T-helper 1 cell treated with Interleukin-12 subunit alpha and Interleukin-12 subunit beta and Interleukin-4 antibody, amounts not matched to agents 30 μg/mL and 1 μg/mL, for 36 hours (primary cell): ENCODE measurements around the gene UGT1A5.

ENCODE experiments used
- H3K27ac Mint-ChIP-seq: one replicate; pipeline ENCODE4 v1.8.0; 2021; ENCODE audit warnings: mild to moderate bottlenecking, mixed read lengths
- H3K27me3 Mint-ChIP-seq: one replicate; pipeline ENCODE4 v1.8.0; 2021; ENCODE audit warnings: low read depth, mixed read lengths
- H3K36me3 Mint-ChIP-seq: one replicate; pipeline ENCODE4 v1.8.0; 2021; ENCODE audit warnings: low read depth, mixed read lengths
- H3K4me1 Mint-ChIP-seq: one replicate; pipeline ENCODE4 v1.8.0; 2021; ENCODE audit warnings: low read depth, mixed read lengths
- H3K4me3 Mint-ChIP-seq: one replicate; pipeline ENCODE4 v1.8.0; 2021; ENCODE audit warnings: mild to moderate bottlenecking, moderate library complexity, mixed read lengths
- H3K9me3 Mint-ChIP-seq: one replicate; pipeline ENCODE4 v1.8.0; 2021; ENCODE audit warnings: mixed read lengths

Gene UGT1A5

GRCh38 chr2:233772153-233772552, 59.4 kb downstream of the UGT1A5 start:
- Mint-ChIP-seq H3K9me3 (peaks cover 11% of the 10 kb centered on the region), H3K4me3 (no peak overlapping the region), H3K36me3 (no peaks in the 10 kb centered on the region), H3K4me1 (no peaks in the 10 kb centered on the region), H3K27ac (no peak overlapping the region), H3K27me3 (no peaks in the 10 kb centered on the region)

DNA sequence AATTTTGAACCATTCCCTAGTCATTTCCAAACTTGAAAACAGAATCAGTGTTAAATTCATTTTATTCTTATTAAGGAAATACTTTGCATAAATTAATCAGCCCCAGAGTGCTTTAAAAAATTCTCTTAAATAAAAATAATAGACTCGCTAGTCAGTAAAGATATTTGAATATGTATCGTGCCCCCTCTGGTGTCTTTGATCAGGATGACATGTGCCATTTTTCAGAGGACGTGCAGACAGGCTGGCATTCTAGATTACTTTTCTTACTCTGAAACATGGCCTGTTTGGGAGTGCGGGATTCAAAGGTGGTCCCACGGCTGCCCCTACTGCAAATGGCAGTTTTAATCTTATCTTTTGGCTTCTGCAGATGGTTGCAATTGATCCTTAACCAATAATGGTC, 59.9 kb downstream of the UGT1A5 start:
- H3K36me3 Mint-ChIP-seq = no peaks in the 10 kb centered on the region
- H3K9me3 Mint-ChIP-seq = peaks cover 13% of the 10 kb centered on the region
- no peak overlapping the region for H3K27ac Mint-ChIP-seq
- H3K4me3 Mint-ChIP-seq = no peak overlapping the region
- H3K4me1 Mint-ChIP-seq = no peaks in the 10 kb centered on the region
- H3K27me3 Mint-ChIP-seq = no peaks in the 10 kb centered on the region

- H3K4me3 Mint-ChIP-seq = no peak overlapping the region
- H3K36me3 Mint-ChIP-seq = no peaks in the 10 kb centered on the region
- H3K27me3 Mint-ChIP-seq = no peaks in the 10 kb centered on the region
- H3K27ac Mint-ChIP-seq = no peak overlapping the region
- peaks cover 13% of the 10 kb centered on the region for H3K9me3 Mint-ChIP-seq
- no peaks in the 10 kb centered on the region for H3K4me1 Mint-ChIP-seq
Observed at GRCh38 chr2:233773854-233774253, 61.1 kb downstream of the UGT1A5 start.

- Mint-ChIP-seq H3K27me3 (no peaks in the 10 kb centered on the region), H3K4me1 (no peaks in the 10 kb centered on the region), H3K27ac (no peak overlapping the region), H3K36me3 (no peaks in the 10 kb centered on the region), H3K9me3 (peaks cover 13% of the 10 kb centered on the region), H3K4me3 (no peak overlapping the region)
Observed at GRCh38 chr2:233775414-233775813, 62.7 kb downstream of the UGT1A5 start.

- Mint-ChIP-seq H3K4me3 (no peak within 1 kb of the TSS), H3K4me1 (no peaks in the 10 kb centered on the region), H3K27ac (no peak within 1 kb of the TSS), H3K27me3 (peaks cover 16% of the 10 kb centered on the region), H3K36me3 (no peaks in the 10 kb centered on the region), H3K9me3 (peaks cover 16% of the 10 kb centered on the region)
Observed at GRCh38 chr2:233778030-233778429, 65.3 kb downstream of the UGT1A5 start, which contains the start of gene MROH2A. Gene MROH2A (plus strand): TSS chr2:233778330. CDS start chr2:233779359, 1,029 bp downstream.

GRCh38 chr2:233779722-233780121, 67.0 kb downstream of the UGT1A5 start:
- Mint-ChIP-seq H3K9me3 (peaks cover 16% of the 10 kb centered on the region), H3K4me3 (no peak overlapping the region), H3K36me3 (no peaks in the 10 kb centered on the region), H3K4me1 (no peaks in the 10 kb centered on the region), H3K27me3 (peaks cover 16% of the 10 kb centered on the region), H3K27ac (no peak overlapping the region)

- Mint-ChIP-seq H3K9me3 (peaks cover 15% of the 10 kb centered on the region), H3K36me3 (no peaks in the 10 kb centered on the region), H3K27ac (no peak overlapping the region), H3K4me1 (no peaks in the 10 kb centered on the region), H3K27me3 (peaks cover 16% of the 10 kb centered on the region), H3K4me3 (no peak overlapping the region)
Observed at GRCh38 chr2:233780771-233781170, 68.1 kb downstream of the UGT1A5 start.

DNA sequence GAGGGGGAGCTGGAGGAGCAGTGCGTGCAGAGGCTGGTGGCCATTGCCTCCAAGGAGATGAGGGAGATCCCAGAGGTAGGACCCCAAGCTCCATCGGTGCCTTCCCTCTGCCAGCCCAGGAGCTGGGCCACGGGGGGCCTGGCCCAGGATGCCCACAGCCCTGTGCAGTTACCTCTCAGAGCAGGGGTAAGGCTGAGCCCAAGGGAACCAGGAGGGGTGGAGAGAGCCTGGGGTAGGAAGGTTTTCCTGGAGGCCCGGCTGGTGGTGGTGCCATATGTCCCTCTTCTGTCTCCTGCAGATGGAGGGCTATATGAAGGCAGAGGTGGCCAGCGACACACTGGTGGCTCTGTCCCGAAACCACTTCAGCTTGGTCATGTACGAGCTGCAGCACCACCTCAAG, 76.8 kb downstream of the UGT1A5 start:
- Mint-ChIP-seq H3K27me3 (no peaks in the 10 kb centered on the region), H3K4me3 (no peak overlapping the region), H3K4me1 (no peaks in the 10 kb centered on the region), H3K36me3 (no peaks in the 10 kb centered on the region), H3K9me3 (no peaks in the 10 kb centered on the region), H3K27ac (no peak overlapping the region)

- H3K4me3 Mint-ChIP-seq = no peak overlapping the region
- H3K9me3 Mint-ChIP-seq = no peaks in the 10 kb centered on the region
- H3K27ac Mint-ChIP-seq = no peak overlapping the region
- no peaks in the 10 kb centered on the region for H3K27me3 Mint-ChIP-seq
- H3K4me1 Mint-ChIP-seq = no peaks in the 10 kb centered on the region
- no peaks in the 10 kb centered on the region for H3K36me3 Mint-ChIP-seq
Observed at GRCh38 chr2:233791151-233791882, 78.6 kb downstream of the UGT1A5 start.

DNA sequence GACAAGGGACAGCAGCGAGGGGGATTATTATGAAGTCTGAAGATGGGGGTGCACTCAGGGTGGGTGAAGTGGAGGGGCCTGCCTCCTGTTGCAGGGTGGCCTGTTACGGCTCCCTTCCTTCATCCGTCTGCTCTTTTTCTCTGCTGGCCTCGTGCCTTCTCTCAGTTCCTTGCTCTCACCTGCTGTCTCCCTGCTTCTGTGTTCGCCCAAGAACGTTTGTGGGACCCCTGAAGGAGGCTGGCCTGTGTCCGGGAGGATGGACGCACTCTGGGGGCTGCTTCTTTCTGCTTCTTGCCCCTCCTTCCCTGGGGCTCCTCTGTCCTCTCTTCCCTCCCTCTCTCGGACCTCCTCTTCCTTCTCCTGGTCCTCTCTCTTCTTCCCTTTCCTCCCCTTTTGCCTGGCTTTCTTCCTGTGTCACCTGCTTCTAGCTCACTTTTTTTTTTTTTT, 79.2 kb downstream of the UGT1A5 start:
- H3K27me3 Mint-ChIP-seq = no peaks in the 10 kb centered on the region
- H3K4me3 Mint-ChIP-seq = no peak overlapping the region
- H3K27ac Mint-ChIP-seq = no peak overlapping the region
- H3K9me3 Mint-ChIP-seq = no peaks in the 10 kb centered on the region
- H3K4me1 Mint-ChIP-seq = no peaks in the 10 kb centered on the region
- no peaks in the 10 kb centered on the region for H3K36me3 Mint-ChIP-seq

- Mint-ChIP-seq H3K27ac (no peak overlapping the region), H3K9me3 (no peaks in the 10 kb centered on the region), H3K4me1 (no peaks in the 10 kb centered on the region), H3K4me3 (no peak overlapping the region), H3K27me3 (no peaks in the 10 kb centered on the region), H3K36me3 (no peaks in the 10 kb centered on the region)
Observed at GRCh38 chr2:233792720-233793119, 80.0 kb downstream of the UGT1A5 start.

DNA sequence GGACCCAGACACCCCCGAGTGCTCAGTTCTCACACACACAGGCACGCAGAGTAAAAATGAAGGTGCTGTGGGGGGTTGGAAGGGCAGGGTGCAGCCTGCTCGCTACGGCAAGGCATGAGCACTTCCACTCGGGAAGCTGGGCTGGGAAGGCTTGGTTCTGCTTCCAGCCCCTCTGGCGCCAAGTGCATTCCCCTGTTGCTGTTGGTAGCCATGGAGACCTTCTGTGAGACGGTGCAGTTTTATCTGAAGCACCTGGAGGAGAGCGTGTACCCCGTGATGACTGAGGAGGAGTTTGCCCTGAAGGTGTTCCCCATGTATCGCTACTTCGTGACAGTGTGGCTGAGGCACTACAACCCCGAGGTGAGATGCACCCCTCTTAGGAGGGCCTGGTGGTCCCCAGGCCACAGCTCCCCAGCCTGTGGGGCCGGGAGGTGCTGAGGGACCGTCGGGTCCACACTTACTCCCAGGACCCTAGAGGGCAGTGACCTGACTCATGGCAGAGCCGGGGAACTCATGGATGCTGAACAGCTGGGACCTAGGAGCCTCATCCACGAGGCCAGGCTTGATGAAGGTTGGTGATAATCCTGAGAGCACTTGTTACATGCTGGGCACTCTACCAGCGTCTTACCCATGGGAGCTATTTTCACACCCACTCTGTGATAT, 80.9 kb downstream of the UGT1A5 start:
- Mint-ChIP-seq H3K9me3 (no peaks in the 10 kb centered on the region), H3K36me3 (no peaks in the 10 kb centered on the region), H3K4me1 (no peaks in the 10 kb centered on the region), H3K27me3 (no peaks in the 10 kb centered on the region), H3K27ac (no peak overlapping the region), H3K4me3 (no peak overlapping the region)

DNA sequence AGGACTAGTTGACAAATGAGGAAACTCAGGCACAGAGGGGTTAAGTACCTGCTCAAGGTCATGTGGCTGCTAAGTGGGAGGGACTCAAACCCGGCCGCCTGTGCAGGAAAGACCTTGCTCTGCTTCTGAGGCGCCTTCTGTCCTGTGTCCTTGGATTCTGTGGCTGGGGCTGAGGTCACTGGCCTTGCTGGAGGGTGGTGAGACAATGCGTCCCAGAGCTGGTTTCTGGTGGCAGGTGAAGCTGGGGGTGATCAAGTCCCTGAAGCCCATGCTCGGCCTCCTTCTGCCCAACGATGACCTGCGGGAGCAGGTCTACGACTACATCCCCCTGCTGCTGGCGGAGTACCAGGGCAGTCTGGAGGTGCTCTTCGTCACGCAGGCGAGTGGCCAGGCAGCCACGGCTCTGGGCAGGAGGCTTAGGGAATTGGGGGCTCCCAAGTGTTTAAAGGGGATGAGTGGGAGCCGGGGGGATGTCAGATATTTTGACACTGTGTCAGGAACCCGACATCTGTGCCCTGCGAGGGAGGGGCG, 81.5 kb downstream of the UGT1A5 start:
- H3K4me3 Mint-ChIP-seq = no peak overlapping the region
- H3K4me1 Mint-ChIP-seq = no peaks in the 10 kb centered on the region
- no peaks in the 10 kb centered on the region for H3K9me3 Mint-ChIP-seq

GRCh38 chr2:233795735-233796171, 83.0 kb downstream of the UGT1A5 start:
- Mint-ChIP-seq H3K9me3 (no peaks in the 10 kb centered on the region), H3K27ac (no peak overlapping the region), H3K36me3 (no peaks in the 10 kb centered on the region), H3K4me1 (no peaks in the 10 kb centered on the region), H3K4me3 (no peak overlapping the region), H3K27me3 (no peaks in the 10 kb centered on the region)

More for the DNA sequence above, 81.5 kb downstream of the UGT1A5 start:
- H3K27ac Mint-ChIP-seq = no peak overlapping the region
- H3K27me3 Mint-ChIP-seq = no peaks in the 10 kb centered on the region
- no peaks in the 10 kb centered on the region for H3K36me3 Mint-ChIP-seq

GRCh38 chr2:233796254-233796653, 83.5 kb downstream of the UGT1A5 start:
- Mint-ChIP-seq H3K27me3 (no peaks in the 10 kb centered on the region), H3K9me3 (no peaks in the 10 kb centered on the region), H3K27ac (no peak overlapping the region), H3K4me1 (no peaks in the 10 kb centered on the region), H3K4me3 (no peak overlapping the region), H3K36me3 (no peaks in the 10 kb centered on the region)
